IMR-90 (cell line): ENCODE measurements around the gene NDC80. TPM values are rescaled to one million over a fixed set of nuclear protein-coding genes. Genes with fewer than 3 reads are reported as not detected.

Source experiments
- ATAC-seq: fragments of 200-7000 bp; cut with Tn5 transposase; 2 replicates; pipeline ENCODE4 v1.9.1; 2020; ENCODE audit warnings: low read depth, mild to moderate bottlenecking, moderate library complexity
- BruUV-seq: library from RNA; stranded (reverse); fragments of 400-500 nt; replicated peaks from 2 replicates; lab custom pipeline; 2021; lab: Mats Ljungman, UMichigan
- CTCF ChIA-PET: fragments of 300-600 bp; formaldehyde crosslinking; extraction: SDS; loops from one replicate; lab custom pipeline; 2021; ENCODE audit warnings: antibody characterized with exemption; lab: Yijun Ruan, JAX
- POLR2A ChIA-PET: fragments of 300-600 bp; sonication (Branson Sonifier 250); formaldehyde crosslinking; loops from one replicate; lab custom pipeline; 2022; ENCODE audit warnings: antibody characterized with exemption; ENCODE audit not compliant: unreplicated experiment; lab: Charles Lee
- DNase-seq: peaks from one replicate; pipeline ENCODE4 v3.0.0; 2013
- H2AFZ ChIP-seq: replicated peaks from 2 replicates; pipeline ENCODE3; 2013; ENCODE audit warnings: low read length, mild to moderate bottlenecking; ENCODE audit not compliant: poor library complexity
- H2AK5ac ChIP-seq: 2 replicates; pipeline ENCODE4 v1.6.1; 2013; ENCODE audit warnings: low read depth, low read length, inconsistent platforms
- H2AK9ac ChIP-seq: replicated peaks from 2 replicates; pipeline ENCODE3; 2013; ENCODE audit warnings: mild to moderate bottlenecking, low read depth, low read length, moderate library complexity; ENCODE audit not compliant: poor library complexity
- H2BK120ac ChIP-seq: 2 replicates; pipeline ENCODE4 v1.6.1; 2013; ENCODE audit warnings: low read depth, low read length, inconsistent platforms
- H2BK15ac ChIP-seq: 3 replicates; pipeline ENCODE4 v1.6.1; 2013; ENCODE audit warnings: low read depth, low read length, inconsistent platforms
- H2BK20ac ChIP-seq: 2 replicates; pipeline ENCODE4 v1.6.1; 2013; ENCODE audit warnings: low read depth, mild to moderate bottlenecking, inconsistent platforms, low read length, moderate library complexity
- H2BK5ac ChIP-seq: 2 replicates; pipeline ENCODE4 v1.6.1; 2013; ENCODE audit warnings: mild to moderate bottlenecking, low read depth, low read length, inconsistent platforms; ENCODE audit not compliant: poor library complexity, severe bottlenecking
- H3K14ac ChIP-seq: replicated peaks from 2 replicates; pipeline ENCODE4 v1.6.1; 2013; ENCODE audit warnings: low read depth, low read length, inconsistent platforms
- H3K18ac ChIP-seq: 2 replicates; pipeline ENCODE4 v1.6.1; 2013; ENCODE audit warnings: low read depth, low read length, control low read depth
- H3K23ac ChIP-seq: 2 replicates; pipeline ENCODE4 v1.6.1; 2013; ENCODE audit warnings: low read depth, low read length, inconsistent platforms
- H3K27ac ChIP-seq: 2 replicates; pipeline ENCODE4 v1.5.1; 2013; ENCODE audit warnings: mild to moderate bottlenecking, control low read depth, low read length; ENCODE audit not compliant: insufficient read depth
- H3K27me3 ChIP-seq: 2 replicates; pipeline ENCODE4 v1.6.1; 2013; ENCODE audit warnings: low read length; ENCODE audit not compliant: control insufficient read depth, insufficient read depth
- H3K36me3 ChIP-seq: 2 replicates; pipeline ENCODE4 v1.6.1; 2013; ENCODE audit warnings: low read length, mixed read lengths; ENCODE audit not compliant: control insufficient read depth, insufficient read depth
- H3K4ac ChIP-seq: 2 replicates; pipeline ENCODE4 v1.6.1; 2013; ENCODE audit warnings: low read depth, low read length, inconsistent platforms
- H3K4me1 ChIP-seq: 2 replicates; pipeline ENCODE4 v1.6.1; 2013; ENCODE audit warnings: low read length, mixed read lengths; ENCODE audit not compliant: control insufficient read depth, insufficient read depth
- H3K4me2 ChIP-seq: 2 replicates; pipeline ENCODE4 v1.6.1; 2013; ENCODE audit warnings: low read depth, mild to moderate bottlenecking, control low read depth, low read length, moderate library complexity
- H3K4me3 ChIP-seq: 2 replicates; pipeline ENCODE4 v1.5.1; 2013; ENCODE audit warnings: low read depth, mild to moderate bottlenecking, control low read depth, low read length, moderate library complexity; ENCODE audit not compliant: insufficient read depth
- H3K56ac ChIP-seq: 2 replicates; pipeline ENCODE4 v1.6.1; 2013; ENCODE audit warnings: low read length, inconsistent platforms; ENCODE audit not compliant: insufficient read depth; ENCODE audit errors: extremely low read depth
- H3K79me1 ChIP-seq, 2 experiments: 2 replicates each; pipeline ENCODE4 v1.6.1; 2013; ENCODE audit warnings: low read length in 2 of 2, inconsistent platforms in 1 of 2, low read depth in 1 of 2
- H3K9ac ChIP-seq: 2 replicates; pipeline ENCODE4 v1.6.1; 2013; ENCODE audit warnings: low read depth, low read length, control low read depth
- H3K9me1 ChIP-seq: 2 replicates; pipeline ENCODE4 v1.6.1; 2013; ENCODE audit warnings: low read length, inconsistent platforms; ENCODE audit not compliant: insufficient read depth
- H3K9me3 ChIP-seq: 2 replicates; pipeline ENCODE4 v1.6.1; 2013; ENCODE audit warnings: low read length; ENCODE audit not compliant: control insufficient read depth, insufficient read depth
- H4K20me1 ChIP-seq: 2 replicates; pipeline ENCODE4 v1.6.1; 2013; ENCODE audit warnings: low read length, inconsistent platforms; ENCODE audit not compliant: insufficient read depth
- H4K5ac ChIP-seq: 2 replicates; pipeline ENCODE4 v1.6.1; 2013; ENCODE audit warnings: mild to moderate bottlenecking, low read depth, low read length, control low read depth
- H4K8ac ChIP-seq, 2 experiments: 2 replicates each; pipeline ENCODE4 v1.6.1; 2013; ENCODE audit warnings: low read depth in 2 of 2, low read length in 2 of 2, control low read depth in 1 of 2, inconsistent platforms in 1 of 2
- H4K91ac ChIP-seq: 2 replicates; pipeline ENCODE4 v1.6.1; 2013; ENCODE audit warnings: low read depth, low read length, inconsistent platforms; ENCODE audit not compliant: insufficient read depth
- CEBPB ChIP-seq: IDR thresholded peaks from 2 replicates; pipeline ENCODE4 v1.6.1; 2012; ENCODE audit warnings: low read depth, low read length, improper control_type of control experiment
- CHD1 ChIP-seq: IDR thresholded peaks from 2 replicates; pipeline ENCODE4 v1.6.1; 2012; ENCODE audit warnings: low read depth, low read length, improper control_type of control experiment
- FOS ChIP-seq: fragments of 150-350 bp; IDR thresholded peaks from 2 replicates; pipeline ENCODE4 v1.6.1; 2016; ENCODE audit warnings: low read depth, low read length
- MAFK ChIP-seq: IDR thresholded peaks from 2 replicates; pipeline ENCODE4 v1.6.1; 2012; ENCODE audit warnings: low read depth, low read length, improper control_type of control experiment
- MAZ ChIP-seq: IDR thresholded peaks from 2 replicates; pipeline ENCODE4 v1.6.1; 2012; ENCODE audit warnings: low read depth, mild to moderate bottlenecking, low read length, improper control_type of control experiment, moderate library complexity, borderline replicate concordance
- MXI1 ChIP-seq: IDR thresholded peaks from 2 replicates; pipeline ENCODE4 v1.6.1; 2012; ENCODE audit warnings: low read depth, mild to moderate bottlenecking, low read length, moderate library complexity, borderline replicate concordance
- NFE2L2 ChIP-seq: fragments of 150-350 bp; IDR thresholded peaks from 2 replicates; pipeline ENCODE4 v1.6.1; 2016; ENCODE audit warnings: low read depth, mild to moderate bottlenecking, low read length
- POLR2A ChIP-seq: IDR thresholded peaks from 2 replicates; pipeline ENCODE4 v1.6.1; 2012; ENCODE audit warnings: mild to moderate bottlenecking, low read depth, low read length
- RAD21 ChIP-seq: IDR thresholded peaks from 2 replicates; pipeline ENCODE4 v1.6.1; 2012; ENCODE audit warnings: low read length, improper control_type of control experiment
- RCOR1 ChIP-seq: IDR thresholded peaks from 2 replicates; pipeline ENCODE4 v1.6.1; 2012; ENCODE audit warnings: mild to moderate bottlenecking, low read length, improper control_type of control experiment; ENCODE audit not compliant: insufficient replicate concordance
- SMC3 ChIP-seq: fragments of 150-350 bp; IDR thresholded peaks from 2 replicates; pipeline ENCODE4 v1.6.1; 2016; ENCODE audit warnings: low read depth, mild to moderate bottlenecking, antibody characterized with exemption, low read length, moderate library complexity
- WGBS, 2 experiments: methylation state at CpG; one replicate each; pipeline versions ENCODE4 v1.1.5 to v1.1.7; 2013; ENCODE audit warnings: missing lambda C conversion rate in 2 of 2; ENCODE audit not compliant: insufficient read length in 1 of 2; ENCODE audit errors: extremely low coverage in 2 of 2; 5-methylcytosine and 5-hydroxymethylcytosine counted together
- dilution Hi-C: fragments of 300-500 bp; cut with HindIII; formaldehyde crosslinking; loops from one replicate; pipeline ENCODE4 v1.14.3; 2018; ENCODE audit warnings: low sequenced_read_pairs; ENCODE audit not compliant: unreplicated experiment
- in situ Hi-C: fragments of 300-500 bp; cut with MboI; formaldehyde crosslinking; loops from 3 replicates; pipeline ENCODE4 v1.14.3; 2019; ENCODE audit warnings: low sequenced_read_pairs, inconsistent platforms, mixed read lengths
- intact Hi-C: fragments of 100-400 bp; cut with micrococcal nuclease; formaldehyde crosslinking; loops from 2 replicates; pipeline ENCODE4 v1.10.0; 2022
- polyA plus RNA-seq, 3 experiments: library from polyadenylated mRNA; depleted of rRNA; stranded (reverse); fragments of >200 nt; gene quantifications; 2 replicates each; pipeline ENCODE4 v1.2.3, GENCODE V29; 2012; ENCODE audit warnings: low replicate concordance in 1 of 3
- total RNA-seq: library from RNA; depleted of rRNA; stranded (reverse); fragments of >200 nt; gene quantifications from 2 replicates; pipeline ENCODE4 v1.2.3, GENCODE V29; 2012
- TF ChIP-seq, protein P1 (sequence below): fragments of 150-350 bp; IDR thresholded peaks from 2 replicates; pipeline ENCODE4 v1.6.1; 2016; ENCODE audit warnings: low read depth, mild to moderate bottlenecking, low read length, moderate library complexity, borderline replicate concordance
- TF ChIP-seq, protein P2 (sequence below): conservative IDR thresholded peaks from 2 replicates; pipeline ENCODE4 v1.5.1; 2012; ENCODE audit warnings: mild to moderate bottlenecking, low read depth, low read length, improper control_type of control experiment

The NDC80 gene
- total and polyA plus RNA-seq, 2 of the 4 experiments (the other 2 are of a cell fraction): 11.8 to 15.5 TPM

DNA sequence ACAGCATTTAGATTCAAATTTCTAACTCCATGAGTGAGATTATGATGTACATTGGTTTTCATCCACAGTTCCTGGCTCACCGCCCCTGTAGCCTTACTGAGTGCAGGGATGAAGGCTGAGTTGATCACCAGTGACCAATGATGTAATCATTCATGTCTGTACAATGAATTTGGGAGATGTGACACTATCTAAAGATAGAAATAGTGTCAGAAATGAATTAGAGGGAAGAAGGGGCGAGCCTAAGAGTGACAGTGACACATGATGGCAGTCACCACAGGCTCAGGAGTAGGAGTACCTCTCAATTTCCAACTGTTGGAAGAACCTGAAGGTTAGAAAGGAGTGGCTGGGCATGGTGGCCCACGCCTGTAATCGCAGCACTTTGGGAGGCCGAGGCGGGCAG, 3.2 kb upstream of the NDC80 start:
- intact Hi-C loops: no loop called here
- Histone ChIP-seq H3K4me2 (no peak overlapping the region), H3K4me1 (peaks cover 5% of the 10 kb centered on the region), H3K27ac (no peak overlapping the region), H3K27me3 (no peaks in the 10 kb centered on the region), H4K5ac (no peak overlapping the region), H3K4ac (no peak overlapping the region), H3K9ac (no peak overlapping the region), H4K91ac (no peak overlapping the region), H2BK20ac (no peak overlapping the region), H2AK5ac (no peak overlapping the region), H3K36me3 (0 out of 2 replicates have a peak, but pooled peaks cover 1% of the 10 kb centered on the region), H2AFZ (no peak overlapping the region), H3K56ac (no peak overlapping the region), H3K9me1 (0 out of 2 replicates have a peak, but pooled peaks cover 9% of the 10 kb centered on the region), H3K9me3 (no peaks in the 10 kb centered on the region), H2AK9ac (no peak overlapping the region), H3K23ac (no peak overlapping the region), H3K79me1 (peaks cover 32 to 54% of the 10 kb centered on the region in 2 experiments; a peak in 3 of 4 replicates), H2BK15ac (no peak overlapping the region), H4K20me1 (no peaks in the 10 kb centered on the region), H4K8ac (no peak overlapping the region), H3K4me3 (no peak overlapping the region), H2BK120ac (no peak overlapping the region), H2BK5ac (no peak overlapping the region), H3K18ac (no peak overlapping the region), H3K14ac (no peak overlapping the region)
- ChIA-PET CTCF (interaction anchor here (0.9 kb wide), 1 partner anchor 44 kb away, joined by 3 read pairs; no protein-coding TSS in a partner anchor), POLR2A (no interaction called here)
- no TSS peak for BruUV-seq
- no peak for TF ChIP-seq SMC3
- TF ChIP-seq POLR2A: no peak
- TF ChIP-seq, protein P1, sequence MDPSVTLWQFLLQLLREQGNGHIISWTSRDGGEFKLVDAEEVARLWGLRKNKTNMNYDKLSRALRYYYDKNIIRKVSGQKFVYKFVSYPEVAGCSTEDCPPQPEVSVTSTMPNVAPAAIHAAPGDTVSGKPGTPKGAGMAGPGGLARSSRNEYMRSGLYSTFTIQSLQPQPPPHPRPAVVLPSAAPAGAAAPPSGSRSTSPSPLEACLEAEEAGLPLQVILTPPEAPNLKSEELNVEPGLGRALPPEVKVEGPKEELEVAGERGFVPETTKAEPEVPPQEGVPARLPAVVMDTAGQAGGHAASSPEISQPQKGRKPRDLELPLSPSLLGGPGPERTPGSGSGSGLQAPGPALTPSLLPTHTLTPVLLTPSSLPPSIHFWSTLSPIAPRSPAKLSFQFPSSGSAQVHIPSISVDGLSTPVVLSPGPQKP: no peak
- TF ChIP-seq RAD21: no peak
- TF ChIP-seq FOS: no peak
- TF ChIP-seq MXI1: no peak
- TF ChIP-seq CEBPB: no peak
- no peak for TF ChIP-seq MAFK
- no peak for TF ChIP-seq CHD1
- TF ChIP-seq, protein P2, sequence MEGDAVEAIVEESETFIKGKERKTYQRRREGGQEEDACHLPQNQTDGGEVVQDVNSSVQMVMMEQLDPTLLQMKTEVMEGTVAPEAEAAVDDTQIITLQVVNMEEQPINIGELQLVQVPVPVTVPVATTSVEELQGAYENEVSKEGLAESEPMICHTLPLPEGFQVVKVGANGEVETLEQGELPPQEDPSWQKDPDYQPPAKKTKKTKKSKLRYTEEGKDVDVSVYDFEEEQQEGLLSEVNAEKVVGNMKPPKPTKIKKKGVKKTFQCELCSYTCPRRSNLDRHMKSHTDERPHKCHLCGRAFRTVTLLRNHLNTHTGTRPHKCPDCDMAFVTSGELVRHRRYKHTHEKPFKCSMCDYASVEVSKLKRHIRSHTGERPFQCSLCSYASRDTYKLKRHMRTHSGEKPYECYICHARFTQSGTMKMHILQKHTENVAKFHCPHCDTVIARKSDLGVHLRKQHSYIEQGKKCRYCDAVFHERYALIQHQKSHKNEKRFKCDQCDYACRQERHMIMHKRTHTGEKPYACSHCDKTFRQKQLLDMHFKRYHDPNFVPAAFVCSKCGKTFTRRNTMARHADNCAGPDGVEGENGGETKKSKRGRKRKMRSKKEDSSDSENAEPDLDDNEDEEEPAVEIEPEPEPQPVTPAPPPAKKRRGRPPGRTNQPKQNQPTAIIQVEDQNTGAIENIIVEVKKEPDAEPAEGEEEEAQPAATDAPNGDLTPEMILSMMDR: no peak
- TF ChIP-seq RCOR1: no peak
- TF ChIP-seq NFE2L2: no peak
- no peak for TF ChIP-seq MAZ
- DNase-seq (no peak), ATAC-seq (no peak)
- no CpG with 5 or more reads among the region's 6 CpGs for WGBS, 2 experiments
- in situ Hi-C loops: loop anchor here (25.0 kb wide), 1 partner anchor 1706 kb away; no protein-coding TSS in a partner anchor
- dilution Hi-C loops: no loop called here
